Measurements from ENCODE around the gene UQCC2.

The UQCC2 gene

GRCh38 chr6:33712914-33713313, 1.4 kb upstream of the UQCC2 start:
- TF ChIP-seq SNAI2 (CRISPR knock-in tag; IDR thresholded peaks at IDR 0.05) (no peak), ESRRG (CRISPR knock-in tag; IDR thresholded peaks at IDR 0.05) (no peak), ZNF70 (CRISPR knock-in tag; IDR thresholded peaks at IDR 0.05) (no peak), OSR1 (CRISPR knock-in tag; IDR thresholded peaks at IDR 0.05) (no peak), RARB (CRISPR knock-in tag; IDR thresholded peaks at IDR 0.05) (no peak), ZNF565 (CRISPR knock-in tag; conservative IDR thresholded peaks at IDR 0.05; ENCODE audit: low read depth) (no peak), ZC3H10 (CRISPR knock-in tag; IDR thresholded peaks at IDR 0.05) (no peak), ZFP30 (CRISPR knock-in tag; IDR thresholded peaks at IDR 0.05) (no peak), BACH2 (CRISPR knock-in tag; IDR thresholded peaks at IDR 0.05; ENCODE audit: borderline replicate concordance) (no peak), TCF4 (CRISPR knock-in tag; IDR thresholded peaks at IDR 0.05; ENCODE audit: borderline replicate concordance) (no peak), TSHZ2 (CRISPR knock-in tag; IDR thresholded peaks at IDR 0.05) (no peak)
- no peak for ATAC-seq

GRCh38 chr6:33710296-33711121, 991 bp downstream of the UQCC2 start:
- TF ChIP-seq GLIS3 (CRISPR knock-in tag; IDR thresholded peaks at IDR 0.05) = no peak
- TF ChIP-seq ZNF8 (CRISPR knock-in tag; IDR thresholded peaks at IDR 0.05) = no peak
- no peak for TF ChIP-seq CSRNP3 (CRISPR knock-in tag; IDR thresholded peaks at IDR 0.05)
- TF ChIP-seq ZC3H10 (CRISPR knock-in tag; IDR thresholded peaks at IDR 0.05) = no peak
- no peak for ATAC-seq

GRCh38 chr6:33709605-33710295, 1.8 kb downstream of the UQCC2 start:
- TF ChIP-seq ZNF8 (CRISPR knock-in tag; IDR thresholded peaks at IDR 0.05) (no peak), TCF4 (CRISPR knock-in tag; IDR thresholded peaks at IDR 0.05; ENCODE audit: borderline replicate concordance) (no peak), ARNTL (CRISPR knock-in tag; IDR thresholded peaks at IDR 0.05; ENCODE audit: borderline replicate concordance, low read depth) (no peak), SNAI2 (CRISPR knock-in tag; IDR thresholded peaks at IDR 0.05) (no peak), OSR1 (CRISPR knock-in tag; IDR thresholded peaks at IDR 0.05) (no peak), POU6F1 (CRISPR knock-in tag; IDR thresholded peaks at IDR 0.05; ENCODE audit: borderline replicate concordance, low read depth) (no peak), TOX (CRISPR knock-in tag; IDR thresholded peaks at IDR 0.05; ENCODE audit: borderline replicate concordance) (no peak), GLIS3 (CRISPR knock-in tag; IDR thresholded peaks at IDR 0.05) (no peak), PPARA (CRISPR knock-in tag; IDR thresholded peaks at IDR 0.05; ENCODE audit: borderline replicate concordance) (no peak), ZFP30 (CRISPR knock-in tag; IDR thresholded peaks at IDR 0.05) (no peak), RARB (CRISPR knock-in tag; IDR thresholded peaks at IDR 0.05) (no peak), ZNF565 (CRISPR knock-in tag; conservative IDR thresholded peaks at IDR 0.05; ENCODE audit: low read depth) (no peak), ZC3H10 (CRISPR knock-in tag; IDR thresholded peaks at IDR 0.05) (no peak), TSHZ2 (CRISPR knock-in tag; IDR thresholded peaks at IDR 0.05) (no peak), PATZ1 (CRISPR knock-in tag; IDR thresholded peaks at IDR 0.05; ENCODE audit: borderline replicate concordance) (no peak), CSDC2 (CRISPR knock-in tag; IDR thresholded peaks at IDR 0.05) (no peak), ZFP3 (CRISPR knock-in tag; IDR thresholded peaks at IDR 0.05) (no peak), CSRNP3 (CRISPR knock-in tag; IDR thresholded peaks at IDR 0.05) (no peak)
- ATAC-seq = no peak
